Endothelial cell of umbilical vein (primary cell): ENCODE data around the gene CPED1.

Experiments
- CTCF ChIP-seq, 2 donors: IDR thresholded peaks; 1 replicate in 1 of 2; 2 replicates in 1 of 2; pipeline ENCODE4 v1.5.1; 2011; ENCODE audit warnings: low read length in 2 of 2, mild to moderate bottlenecking in 2 of 2, moderate library complexity in 2 of 2, control low read depth in 1 of 2, inconsistent platforms in 1 of 2, low read depth in 1 of 2; ENCODE audit not compliant: insufficient read depth in 1 of 2; ENCODE audit errors: extremely low read depth in 1 of 2
- EZH2 ChIP-seq: IDR thresholded peaks from 2 replicates; pipeline ENCODE4 v1.6.1; 2012; ENCODE audit warnings: borderline replicate concordance, low read depth, mild to moderate bottlenecking, moderate library complexity, low read length, inconsistent platforms; ENCODE audit not compliant: severe bottlenecking
- JUN ChIP-seq: IDR thresholded peaks from 2 replicates; pipeline ENCODE4 v1.6.1; 2011; ENCODE audit warnings: borderline replicate concordance, low read depth; ENCODE audit not compliant: insufficient read length, insufficient read depth
- MAX ChIP-seq: IDR thresholded peaks from 2 replicates; pipeline ENCODE4 v1.6.1; 2011; ENCODE audit not compliant: insufficient read depth, insufficient read length
- MYC ChIP-seq: IDR thresholded peaks from one replicate; pipeline ENCODE4 v1.6.1; 2011; ENCODE audit warnings: mild to moderate bottlenecking, low read depth, low read length
- POLR2A ChIP-seq: IDR thresholded peaks from 2 replicates; pipeline ENCODE4 v1.6.1; 2012; ENCODE audit warnings: low read depth, mild to moderate bottlenecking, control low read depth, low read length
- POLR2AphosphoS5 ChIP-seq: IDR thresholded peaks from 2 replicates; pipeline ENCODE4 v1.6.1; 2012; ENCODE audit warnings: low read depth, mild to moderate bottlenecking, control low read depth, low read length, moderate library complexity; ENCODE audit not compliant: insufficient read depth

DNA sequence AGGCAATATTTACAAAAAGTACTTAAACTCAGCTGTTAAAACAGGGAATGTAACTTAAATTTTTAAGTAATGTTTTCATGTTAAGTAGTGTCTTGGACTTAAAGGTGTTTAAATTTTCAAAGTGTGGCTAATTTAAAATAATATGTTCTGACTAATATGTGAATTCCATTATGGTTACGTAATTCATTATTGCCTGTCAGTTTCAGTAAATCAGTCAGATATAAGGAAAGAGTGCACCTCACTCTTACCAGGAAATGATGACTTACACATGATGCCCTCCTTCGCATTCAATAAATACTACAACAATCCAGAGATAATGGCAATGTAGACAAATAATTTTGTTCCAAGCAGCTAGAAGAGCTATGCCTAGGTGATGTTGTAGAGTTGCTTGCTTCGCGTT is 271.3 kb downstream of the CPED1 start:
- no peak for TF ChIP-seq EZH2
- no peak for TF ChIP-seq POLR2A
- no peak for TF ChIP-seq CTCF (IDR thresholded peaks at IDR 0.05; ENCODE audit: extremely low read depth in 1 of 2, insufficient read depth in 1 of 2, low read depth in 1 of 2, low read length in 2 of 2)
- TF ChIP-seq MYC, result no peak
- no peak for TF ChIP-seq POLR2AphosphoS5
- TF ChIP-seq MAX, result no peak
- no peak for TF ChIP-seq JUN
